Activated T-cell treated with anti-CD3 and anti-CD28 coated beads, Interleukin-2, amount 50 U/mL, for 24 hours (primary cell): ENCODE data around the gene APOH.
"Not testable (repeated sequence)": the region's sequence is repeated elsewhere in the genome, so short reads cannot be mapped to it uniquely, and the experiment has no call there.

Source experiments
- DNase-seq: peaks from one replicate; pipeline ENCODE4 v3.0.0-alpha.2; 2020
- H3K27ac Mint-ChIP-seq: 2 replicates; pipeline ENCODE4 v1.8.0; 2020; ENCODE audit warnings: mild to moderate bottlenecking, mixed read lengths
- H3K27me3 Mint-ChIP-seq: 2 replicates; pipeline ENCODE4 v1.8.0; 2020; ENCODE audit warnings: mixed read lengths
- H3K36me3 Mint-ChIP-seq: 2 replicates; pipeline ENCODE4 v1.8.0; 2020; ENCODE audit warnings: low read depth, mixed read lengths
- H3K4me1 Mint-ChIP-seq: 2 replicates; pipeline ENCODE4 v1.8.0; 2020; ENCODE audit warnings: low read depth, mixed read lengths
- H3K4me3 Mint-ChIP-seq: 2 replicates; pipeline ENCODE4 v1.8.0; 2020; ENCODE audit warnings: mild to moderate bottlenecking, moderate library complexity, mixed read lengths
- H3K9me3 Mint-ChIP-seq: 2 replicates; pipeline ENCODE4 v1.8.0; 2020; ENCODE audit warnings: mixed read lengths

The APOH gene

DNA sequence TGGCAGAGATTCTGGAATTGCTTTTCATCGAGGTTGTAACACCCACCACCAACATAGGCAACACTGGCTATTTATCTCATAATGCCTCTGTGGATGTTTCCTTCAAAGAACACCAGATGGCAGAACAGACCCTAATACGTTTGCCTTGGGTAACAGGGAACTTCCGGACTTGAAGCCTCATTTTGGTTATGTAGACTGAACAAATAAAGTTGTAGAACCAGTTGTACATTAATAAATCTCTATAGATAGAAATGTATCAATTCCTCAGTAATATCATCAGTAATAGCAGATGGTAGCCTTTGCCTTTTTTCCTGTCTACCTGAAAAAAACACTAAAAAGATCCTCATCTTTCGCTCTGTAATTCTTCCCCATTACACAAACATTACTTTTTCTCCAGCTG is 25.9 kb upstream of the APOH start:
- DNase-seq: no peak
- Mint-ChIP-seq H3K9me3 (no peaks in the 10 kb centered on the region), H3K36me3 (no peaks in the 10 kb centered on the region), H3K4me1 (peaks cover 20% of the 10 kb centered on the region), H3K27ac (peak overlapping the region; percentile 85), H3K27me3 (no peaks in the 10 kb centered on the region), H3K4me3 (peak overlapping the region; percentile 45)

DNA sequence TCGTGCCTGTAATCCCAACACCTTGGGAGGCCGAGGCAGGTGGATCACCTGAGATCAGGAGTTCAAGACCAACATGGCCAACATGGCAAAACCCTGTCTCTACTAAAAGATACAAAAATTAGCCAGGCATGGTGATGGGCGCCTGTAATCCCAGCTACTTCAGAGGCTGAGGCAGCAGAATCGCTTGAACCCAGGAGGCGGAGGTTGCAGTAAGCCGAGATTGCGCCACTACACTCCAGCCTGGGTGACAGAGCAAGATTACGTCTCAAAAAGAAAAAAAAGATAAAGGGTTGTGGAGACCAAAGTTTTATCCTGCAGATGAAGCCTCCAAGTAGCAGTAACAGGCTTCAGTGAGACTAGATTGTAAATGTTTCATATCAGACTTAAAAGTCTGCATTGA is 24.2 kb upstream of the APOH start:
- not testable (repeated sequence) for DNase-seq, H3K36me3 Mint-ChIP-seq, H3K4me3 Mint-ChIP-seq, H3K27me3 Mint-ChIP-seq, H3K9me3 Mint-ChIP-seq
- peaks cover 20% of the 10 kb centered on the region for H3K4me1 Mint-ChIP-seq
- peak overlapping the region; percentile 49 for H3K27ac Mint-ChIP-seq

DNA sequence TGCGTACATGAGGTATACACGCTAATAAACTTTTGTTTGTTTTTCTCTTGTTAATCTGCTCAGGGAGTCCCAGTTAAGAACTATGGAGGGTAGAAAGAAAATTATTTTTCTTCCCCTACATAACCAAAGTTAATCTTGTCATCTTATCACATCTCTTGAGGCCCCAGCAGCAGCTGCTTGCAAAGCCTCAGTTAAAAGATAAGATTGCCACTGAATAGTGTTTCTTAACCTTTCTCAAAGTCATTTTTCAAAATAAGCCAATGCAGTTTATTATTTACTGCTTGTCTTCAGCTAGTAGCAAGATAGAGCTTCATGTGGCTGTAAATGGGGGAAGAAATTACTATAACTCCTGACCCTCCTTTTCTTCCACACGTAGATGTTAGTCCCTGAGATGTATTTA is 21.5 kb upstream of the APOH start:
- no peaks in the 10 kb centered on the region for H3K27me3 Mint-ChIP-seq
- no peaks in the 10 kb centered on the region for H3K9me3 Mint-ChIP-seq
- H3K27ac Mint-ChIP-seq: no peak overlapping the region
- peaks cover 25% of the 10 kb centered on the region for H3K4me1 Mint-ChIP-seq
- no peaks in the 10 kb centered on the region for H3K36me3 Mint-ChIP-seq
- no peak overlapping the region for H3K4me3 Mint-ChIP-seq
- no peak for DNase-seq

GRCh38 chr17:66248285-66248684 is 19.1 kb upstream of the APOH start:
- Mint-ChIP-seq H3K27ac (no peak overlapping the region), H3K36me3 (no peaks in the 10 kb centered on the region), H3K27me3 (no peaks in the 10 kb centered on the region), H3K4me1 (peaks cover 23% of the 10 kb centered on the region), H3K9me3 (no peaks in the 10 kb centered on the region), H3K4me3 (no peak overlapping the region)
- no peak for DNase-seq

DNA sequence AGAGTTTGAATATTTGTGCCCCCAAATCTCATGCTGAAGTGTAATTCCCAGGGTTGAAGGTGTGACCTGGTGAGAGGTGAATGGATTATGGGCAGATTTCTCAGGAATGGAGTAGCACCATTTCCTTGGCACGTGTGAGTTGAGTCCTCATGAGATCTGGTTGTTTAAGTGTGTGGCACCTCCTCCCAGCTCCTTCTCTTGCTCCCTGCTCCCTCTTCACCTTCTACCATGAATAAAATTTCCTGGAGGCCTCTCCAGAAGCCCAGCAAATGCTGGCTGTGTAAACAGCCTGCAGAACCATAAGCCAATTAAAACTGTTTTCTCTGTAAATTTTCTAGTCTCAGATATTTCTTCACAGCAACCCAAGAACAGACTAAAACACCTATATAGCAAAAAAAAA is 12.6 kb upstream of the APOH start:
- Mint-ChIP-seq H3K4me1 (peaks cover 21% of the 10 kb centered on the region), H3K4me3 (no peak overlapping the region), H3K9me3 (no peaks in the 10 kb centered on the region), H3K27me3 (no peaks in the 10 kb centered on the region), H3K36me3 (no peaks in the 10 kb centered on the region), H3K27ac (no peak overlapping the region)
- no peak for DNase-seq

GRCh38 chr17:66240630-66241029 is 11.4 kb upstream of the APOH start:
- H3K4me1 Mint-ChIP-seq: peaks cover 12% of the 10 kb centered on the region
- no peak overlapping the region for H3K27ac Mint-ChIP-seq

GRCh38 chr17:66240013-66240412 is 10.8 kb upstream of the APOH start:
- Mint-ChIP-seq H3K36me3 (no peaks in the 10 kb centered on the region), H3K4me3 (no peak overlapping the region), H3K4me1 (peaks cover 8% of the 10 kb centered on the region), H3K9me3 (no peaks in the 10 kb centered on the region), H3K27ac (no peak overlapping the region), H3K27me3 (no peaks in the 10 kb centered on the region)
- no peak for DNase-seq

More at GRCh38 chr17:66240630-66241029, 11.4 kb upstream of the APOH start:
- Mint-ChIP-seq H3K36me3 (no peaks in the 10 kb centered on the region), H3K27me3 (no peaks in the 10 kb centered on the region), H3K9me3 (no peaks in the 10 kb centered on the region), H3K4me3 (no peak overlapping the region)
- no peak for DNase-seq

GRCh38 chr17:66235377-66235994 is 6.3 kb upstream of the APOH start:
- H3K36me3 Mint-ChIP-seq: no peaks in the 10 kb centered on the region
- no peaks in the 10 kb centered on the region for H3K27me3 Mint-ChIP-seq
- H3K4me3 Mint-ChIP-seq: no peak overlapping the region
- H3K27ac Mint-ChIP-seq: no peak overlapping the region
- H3K4me1 Mint-ChIP-seq: peaks cover 8% of the 10 kb centered on the region
- DNase-seq: no peak
- H3K9me3 Mint-ChIP-seq: no peaks in the 10 kb centered on the region

GRCh38 chr17:66234611-66235010 is 5.4 kb upstream of the APOH start:
- Mint-ChIP-seq H3K4me1 (peaks cover 5% of the 10 kb centered on the region), H3K36me3 (no peaks in the 10 kb centered on the region), H3K27me3 (no peaks in the 10 kb centered on the region), H3K9me3 (no peaks in the 10 kb centered on the region), H3K27ac (no peak overlapping the region), H3K4me3 (no peak overlapping the region)
- DNase-seq: no peak

- Mint-ChIP-seq H3K4me3 (no peak overlapping the region), H3K27ac (no peak overlapping the region), H3K27me3 (no peaks in the 10 kb centered on the region), H3K9me3 (no peaks in the 10 kb centered on the region), H3K36me3 (no peaks in the 10 kb centered on the region), H3K4me1 (peaks cover 5% of the 10 kb centered on the region)
- DNase-seq: no peak
Measured at GRCh38 chr17:66233023-66233753, 4.0 kb upstream of the APOH start.

- H3K4me3 Mint-ChIP-seq: no peak overlapping the region
- H3K9me3 Mint-ChIP-seq: no peaks in the 10 kb centered on the region
- H3K27ac Mint-ChIP-seq: no peak overlapping the region
- no peak for DNase-seq
- peaks cover 5% of the 10 kb centered on the region for H3K4me1 Mint-ChIP-seq
- H3K27me3 Mint-ChIP-seq: no peaks in the 10 kb centered on the region
- H3K36me3 Mint-ChIP-seq: no peaks in the 10 kb centered on the region
Measured at GRCh38 chr17:66230922-66231591, 1.8 kb upstream of the APOH start.

- DNase-seq: no peak
- Mint-ChIP-seq H3K27me3 (no peaks in the 10 kb centered on the region), H3K27ac (no peak overlapping the region), H3K4me3 (no peak overlapping the region), H3K4me1 (peaks cover 5% of the 10 kb centered on the region), H3K36me3 (no peaks in the 10 kb centered on the region), H3K9me3 (no peaks in the 10 kb centered on the region)
Measured at GRCh38 chr17:66229783-66230538, 746 bp upstream of the APOH start.

GRCh38 chr17:66227212-66228045 is 1.8 kb downstream of the APOH start:
- Mint-ChIP-seq H3K36me3 (no peaks in the 10 kb centered on the region), H3K9me3 (no peaks in the 10 kb centered on the region), H3K4me1 (no peaks in the 10 kb centered on the region), H3K27me3 (no peaks in the 10 kb centered on the region), H3K27ac (no peak overlapping the region), H3K4me3 (no peak overlapping the region)
- no peak for DNase-seq

GRCh38 chr17:66222798-66223350 is 6.3 kb downstream of the APOH start:
- no peaks in the 10 kb centered on the region for H3K36me3 Mint-ChIP-seq
- no peaks in the 10 kb centered on the region for H3K27me3 Mint-ChIP-seq
- no peaks in the 10 kb centered on the region for H3K4me1 Mint-ChIP-seq
- no peak for DNase-seq
- no peak overlapping the region for H3K27ac Mint-ChIP-seq
- H3K9me3 Mint-ChIP-seq: no peaks in the 10 kb centered on the region
- no peak overlapping the region for H3K4me3 Mint-ChIP-seq
